H1 (cell line): ENCODE data around the gene ARL8A. TPM values are rescaled to one million over a fixed set of nuclear protein-coding genes. Genes with fewer than 3 reads are reported as not detected.
"Not testable (repeated sequence)": the region's sequence is repeated elsewhere in the genome, so short reads cannot be mapped to it uniquely, and the experiment has no call there.

Experiments
- CTCF ChIA-PET: fragments of 300-600 bp; sonication (Branson Sonifier 250); formaldehyde crosslinking; loops from one replicate; lab custom pipeline; 2021; ENCODE audit not compliant: partially characterized antibody; lab: Charles Lee
- POLR2A ChIA-PET: fragments of 300-600 bp; sonication (Branson Sonifier 250); formaldehyde crosslinking; loops from one replicate; lab custom pipeline; 2021; ENCODE audit warnings: inconsistent platforms; ENCODE audit not compliant: partially characterized antibody; lab: Charles Lee
- DNase-seq, 2 experiments: peaks; one replicate each; pipeline versions ENCODE4 v3.0.0 to v3.0.0-alpha.2; 2010 to 2022; ENCODE audit warnings: low spot score in 2 of 2, low read depth in 1 of 2, mixed read lengths in 1 of 2
- FAIRE-seq: peaks from 2 replicates; lab custom pipeline; 2011; peaks lifted over from hg19 to GRCh38; lab: Jason Lieb, UNC
- H2AFZ ChIP-seq: 2 replicates; pipeline ENCODE4 v1.8.1; 2012; ENCODE audit warnings: low read length, inconsistent platforms
- H2AK5ac ChIP-seq: 2 replicates; pipeline ENCODE4 v1.6.1; 2013; ENCODE audit warnings: low read depth, low read length
- H2BK120ac ChIP-seq: replicated peaks from 2 replicates; pipeline ENCODE3; 2013; ENCODE audit warnings: low read depth, low read length, inconsistent platforms
- H2BK12ac ChIP-seq: 2 replicates; pipeline ENCODE4 v1.6.1; 2013; ENCODE audit warnings: low read depth, low read length
- H2BK15ac ChIP-seq: 2 replicates; pipeline ENCODE4 v1.6.1; 2013; ENCODE audit warnings: low read length
- H2BK20ac ChIP-seq: 2 replicates; pipeline ENCODE4 v1.6.1; 2013; ENCODE audit warnings: low read length
- H2BK5ac ChIP-seq: 2 replicates; pipeline ENCODE4 v1.6.1; 2013; ENCODE audit warnings: low read depth, low read length
- H3K14ac ChIP-seq: 2 replicates; pipeline ENCODE4 v1.6.1; 2013; ENCODE audit warnings: inconsistent platforms; ENCODE audit not compliant: insufficient read length
- H3K18ac ChIP-seq: 2 replicates; pipeline ENCODE4 v1.6.1; 2013; ENCODE audit warnings: low read length; ENCODE audit errors: extremely low read depth
- H3K23ac ChIP-seq: 2 replicates; pipeline ENCODE4 v1.6.1; 2013; ENCODE audit warnings: inconsistent platforms; ENCODE audit not compliant: insufficient read length
- H3K23me2 ChIP-seq: 2 replicates; pipeline ENCODE4 v1.6.1; 2013; ENCODE audit warnings: low read depth, low read length
- H3K27ac ChIP-seq: 2 replicates; pipeline ENCODE4 v1.6.1; 2011; ENCODE audit warnings: low read depth, low read length, inconsistent platforms
- H3K27me3 ChIP-seq, 4 experiments: replicated peaks in 1 of 4; 1 replicate in 1 of 4; 2 replicates in 3 of 4; pipeline versions ENCODE4 v1.6.1 to v1.8.1; 2011 to 2013; ENCODE audit warnings: low read length in 3 of 4, mild to moderate bottlenecking in 3 of 4, inconsistent platforms in 2 of 4, mixed read lengths in 2 of 4, moderate library complexity in 1 of 4; ENCODE audit not compliant: control insufficient read depth in 3 of 4, insufficient read depth in 3 of 4; ENCODE audit errors: extremely low read depth in 1 of 4
- H3K36me3 ChIP-seq, 4 experiments: 2 replicates each; pipeline versions ENCODE4 v1.6.1 to v1.8.1; 2011 to 2013; ENCODE audit warnings: mild to moderate bottlenecking in 4 of 4, low read length in 3 of 4, moderate library complexity in 2 of 4, control low read depth in 1 of 4, inconsistent platforms in 1 of 4; ENCODE audit not compliant: insufficient read depth in 4 of 4, control insufficient read depth in 2 of 4
- H3K4ac ChIP-seq: replicated peaks from 2 replicates; pipeline ENCODE3; 2013; ENCODE audit warnings: low read length, low read depth, mixed read lengths, inconsistent platforms; ENCODE audit not compliant: insufficient read length
- H3K4me1 ChIP-seq, 4 experiments: replicated peaks in 1 of 4; 1 replicate in 1 of 4; 2 replicates in 3 of 4; pipeline versions ENCODE4 v1.6.1 to v1.8.1; 2011 to 2013; ENCODE audit warnings: low read length in 3 of 4, inconsistent platforms in 2 of 4, mixed read lengths in 1 of 4; ENCODE audit not compliant: insufficient read depth in 4 of 4, control insufficient read depth in 3 of 4
- H3K4me2 ChIP-seq, 2 experiments: 2 replicates each; pipeline versions ENCODE4 v1.6.1 to v1.8.1; 2011 to 2013; ENCODE audit warnings: low read depth in 2 of 2, low read length in 2 of 2, control low read depth in 1 of 2, inconsistent platforms in 1 of 2, mild to moderate bottlenecking in 1 of 2; ENCODE audit not compliant: insufficient read depth in 1 of 2
- H3K4me3 ChIP-seq, 4 experiments: fragments of 200-600, 300-600 bp in 1 of 4; sonication (generic), shearing (Covaris generic), sonication (Bioruptor Twin) in 1 of 4; 2 replicates each; pipeline versions ENCODE4 v1.5.1 to v1.8.1; 2011 to 2016; ENCODE audit warnings: low read length in 4 of 4, low read depth in 3 of 4, control low read depth in 2 of 4, inconsistent platforms in 2 of 4, mild to moderate bottlenecking in 2 of 4, mixed read lengths in 1 of 4, moderate library complexity in 1 of 4; ENCODE audit not compliant: insufficient read depth in 2 of 4; ENCODE audit errors: extremely low read depth in 1 of 4
- H3K56ac ChIP-seq: replicated peaks from 2 replicates; pipeline ENCODE3; 2013; ENCODE audit warnings: low read depth, mild to moderate bottlenecking, mixed read lengths, low read length, inconsistent platforms; ENCODE audit not compliant: insufficient read length
- H3K79me1 ChIP-seq: 2 replicates; pipeline ENCODE4 v1.6.1; 2013; ENCODE audit warnings: low read depth, low read length, control low read depth
- H3K79me2 ChIP-seq, 2 experiments: 2 replicates each; pipeline versions ENCODE4 v1.6.1 to v1.8.1; 2012 to 2013; ENCODE audit warnings: low read length in 2 of 2, mild to moderate bottlenecking in 2 of 2, inconsistent platforms in 1 of 2; ENCODE audit not compliant: insufficient read depth in 2 of 2, control insufficient read depth in 1 of 2
- H3K9ac ChIP-seq, 4 experiments: replicated peaks in 1 of 4; 1 replicate in 1 of 4; 2 replicates in 3 of 4; pipeline versions ENCODE4 v1.6.1 to v1.8.1; 2011 to 2013; ENCODE audit warnings: low read depth in 3 of 4, low read length in 3 of 4, control low read depth in 2 of 4, mild to moderate bottlenecking in 2 of 4, moderate library complexity in 2 of 4, inconsistent platforms in 1 of 4; ENCODE audit errors: extremely low read depth in 1 of 4
- H3K9me3 ChIP-seq, 2 experiments: 2 replicates each; pipeline versions ENCODE4 v1.6.1 to v1.8.1; 2012 to 2013; ENCODE audit warnings: mild to moderate bottlenecking in 2 of 2, moderate library complexity in 2 of 2, control low read depth in 1 of 2, inconsistent platforms in 1 of 2, low read depth in 1 of 2, low read length in 1 of 2, mixed read lengths in 1 of 2; ENCODE audit not compliant: insufficient read depth in 2 of 2
- H4K20me1 ChIP-seq, 2 experiments: replicated peaks in 1 of 2; 2 replicates each; pipeline versions ENCODE3 to v1.8.1; 2011 to 2013; ENCODE audit warnings: inconsistent platforms in 2 of 2, low read length in 2 of 2, mild to moderate bottlenecking in 1 of 2; ENCODE audit not compliant: insufficient read depth in 2 of 2, control insufficient read depth in 1 of 2
- H4K5ac ChIP-seq: 2 replicates; pipeline ENCODE4 v1.6.1; 2013; ENCODE audit warnings: low read length, low read depth, mixed read lengths, inconsistent platforms; ENCODE audit not compliant: insufficient read length
- H4K8ac ChIP-seq: 2 replicates; pipeline ENCODE4 v1.8.0; 2013; ENCODE audit warnings: mild to moderate bottlenecking, moderate library complexity, low read length, inconsistent platforms; ENCODE audit not compliant: insufficient read depth; ENCODE audit errors: extremely low read depth
- H4K91ac ChIP-seq: replicated peaks from 2 replicates; pipeline ENCODE3; 2013; ENCODE audit warnings: low read length, mixed read lengths, inconsistent platforms; ENCODE audit not compliant: insufficient read length
- WGBS, 2 experiments: shearing (Covaris generic) in 1 of 2; methylation state at CpG; one replicate each; pipeline versions ENCODE4 v1.1.6 to v1.1.7; 2013 to 2015; ENCODE audit warnings: low lambda C conversion rate in 2 of 2, mixed read lengths in 2 of 2, inconsistent platforms in 1 of 2, low coverage in 1 of 2, missing lambda C conversion rate in 1 of 2; ENCODE audit not compliant: insufficient replicate concordance in 2 of 2, insufficient coverage in 1 of 2, insufficient read length in 1 of 2; ENCODE audit errors: extremely low coverage in 1 of 2, missing lambda C conversion rate in 1 of 2; 5-methylcytosine and 5-hydroxymethylcytosine counted together
- polyA plus RNA-seq, 7 experiments: library from polyadenylated mRNA; depleted of rRNA in 3 of 7; stranded (reverse) in 5 of 7; unstranded in 2 of 7; fragments of >200 nt in 5 of 7; fragments of 200-250 nt in 2 of 7; gene quantifications; 1 replicate in 5 of 7; 2 replicates in 1 of 7; 4 replicates in 1 of 7; pipeline versions ENCODE4 v1.2.1 to v1.2.3, GENCODE V29; 2011 to 2013; ENCODE audit warnings: missing spikeins in 2 of 7, mixed read lengths in 2 of 7
- total RNA-seq: library from RNA; stranded (reverse); fragmentation: NEBNext Ultra II Directional; extraction: Animal tissue kit (Norgen Biotek cat#: 25700); gene quantifications from 2 replicates; pipeline ENCODE4 v1.2.1, GENCODE V29; 2021

Gene ARL8A
- total and polyA plus RNA-seq, 2 of the 8 experiments (the other 6 are each of a cell fraction or from before 2014, with no cell fraction given): 40.3 to 58.7 TPM

DNA sequence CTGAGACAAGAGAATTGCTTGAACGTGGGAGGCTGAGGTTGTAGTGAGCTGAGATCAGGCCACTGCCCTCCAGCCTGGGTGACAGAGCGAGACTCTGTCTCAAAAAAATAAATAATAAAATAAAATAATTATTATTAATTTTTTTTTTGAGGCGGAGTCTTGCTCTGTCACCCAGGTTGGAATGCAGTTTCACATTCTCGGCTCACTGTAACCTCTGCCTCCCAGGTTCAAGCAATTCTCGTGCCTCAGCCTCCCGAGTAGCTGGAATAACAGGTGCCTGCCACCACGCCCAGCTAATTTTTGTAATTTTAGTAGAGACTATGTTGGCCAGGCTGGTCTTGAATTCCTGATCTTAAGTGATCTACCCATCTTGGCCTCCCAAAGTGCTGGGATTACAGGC is 32.9 kb downstream of the ARL8A start:
- H3K79me2 ChIP-seq, H3K4me2 ChIP-seq, H2BK15ac ChIP-seq, H3K27ac ChIP-seq, H2BK12ac ChIP-seq, H4K20me1 ChIP-seq, H4K8ac ChIP-seq, H3K18ac ChIP-seq, H3K9me3 ChIP-seq, H3K56ac ChIP-seq, H2BK120ac ChIP-seq, H3K23me2 ChIP-seq, H3K9ac ChIP-seq, H2BK5ac ChIP-seq, H3K79me1 ChIP-seq, H2AK5ac ChIP-seq, H3K23ac ChIP-seq, H3K36me3 ChIP-seq, H4K5ac ChIP-seq, H2AFZ ChIP-seq, H3K14ac ChIP-seq, H2BK20ac ChIP-seq, DNase-seq, H3K27me3 ChIP-seq, FAIRE-seq, H3K4ac ChIP-seq, H4K91ac ChIP-seq, H3K4me3 ChIP-seq: not testable (repeated sequence)
- ChIA-PET CTCF (interaction anchor here (1.3 to 29.2 kb wide), 5 partner anchors 11 to 107 kb away, joined by 3 to 1014 read pairs (median 13); partner anchors contain the start of gene ELF3), POLR2A (interaction anchor here (6.3 kb wide), 1 partner anchor 103 kb away, joined by 45 read pairs; the partner anchor contains the start of gene ELF3)
- peaks cover 3 to 19% (median 7%) of the 10 kb centered on the region in 4 experiments for H3K4me1 ChIP-seq
- 95% methylated on average over 7 of the region's 7 CpGs; no CpG with 5 or more reads in 1 of the 2 experiments for WGBS, 2 experiments
